ENCODE measurements around the gene SRCIN1.
A peak's percentile ranks its signal among the peaks of the same experiment; 100 is the strongest.

SRCIN1 gene

DNA sequence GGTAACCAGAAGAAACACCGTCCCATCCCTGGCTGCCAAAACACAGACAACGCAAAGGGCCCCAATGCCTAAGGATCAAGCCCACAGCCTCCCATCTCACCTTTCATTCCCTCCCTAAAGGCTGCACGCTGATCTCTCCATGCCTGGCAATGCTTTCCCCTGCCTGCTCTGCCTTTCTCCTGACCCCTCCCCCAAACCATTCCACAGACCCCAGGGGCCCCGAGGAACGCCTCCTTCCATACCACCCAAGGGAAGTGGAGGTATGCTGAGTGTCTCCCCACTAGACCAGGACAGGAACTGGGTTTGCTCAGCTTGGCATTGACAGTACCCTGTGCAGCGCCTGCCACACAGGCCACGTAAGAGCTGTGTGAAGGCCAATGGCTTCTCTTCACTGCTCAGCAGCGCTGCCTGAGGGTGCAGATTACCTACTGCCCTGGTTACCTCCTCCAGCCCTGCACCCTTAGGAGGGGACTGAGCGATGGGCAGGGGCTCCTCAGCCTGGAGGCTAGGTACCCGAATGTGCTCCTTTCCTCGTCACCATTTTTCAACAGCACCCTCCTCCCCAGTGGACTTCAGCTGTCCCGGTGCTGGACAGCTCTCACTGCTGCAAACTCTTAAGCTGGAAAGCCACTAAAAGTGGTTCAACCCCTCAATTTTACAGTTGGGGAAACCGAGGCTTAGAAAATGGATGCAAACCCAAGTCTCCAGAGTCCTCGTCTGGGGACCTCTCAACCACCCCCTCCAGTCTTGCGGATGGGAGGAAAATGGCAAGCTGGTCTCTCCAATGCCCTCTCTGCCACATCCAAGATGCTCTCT, 45.0 kb downstream of the SRCIN1 start:
- DNase-seq, result no peak

DNA sequence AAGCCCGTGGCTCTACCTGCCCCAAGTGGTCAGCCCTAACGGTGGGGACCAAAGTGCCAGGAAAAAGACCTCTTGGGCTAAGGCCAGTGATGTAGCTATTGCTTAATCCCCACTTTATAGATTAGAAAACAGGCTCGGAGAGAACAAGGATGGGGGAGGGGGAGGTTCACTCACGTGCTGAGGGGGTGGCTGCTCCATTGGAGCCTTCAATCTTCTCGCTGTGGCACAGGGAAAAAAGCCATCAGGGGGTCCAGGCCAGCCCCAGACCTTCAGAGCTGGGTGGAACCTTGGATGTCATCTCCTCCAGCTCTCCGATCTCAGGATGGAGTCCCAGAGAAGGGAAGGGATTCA, 45.9 kb downstream of the SRCIN1 start:
- no peak for DNase-seq

DNA sequence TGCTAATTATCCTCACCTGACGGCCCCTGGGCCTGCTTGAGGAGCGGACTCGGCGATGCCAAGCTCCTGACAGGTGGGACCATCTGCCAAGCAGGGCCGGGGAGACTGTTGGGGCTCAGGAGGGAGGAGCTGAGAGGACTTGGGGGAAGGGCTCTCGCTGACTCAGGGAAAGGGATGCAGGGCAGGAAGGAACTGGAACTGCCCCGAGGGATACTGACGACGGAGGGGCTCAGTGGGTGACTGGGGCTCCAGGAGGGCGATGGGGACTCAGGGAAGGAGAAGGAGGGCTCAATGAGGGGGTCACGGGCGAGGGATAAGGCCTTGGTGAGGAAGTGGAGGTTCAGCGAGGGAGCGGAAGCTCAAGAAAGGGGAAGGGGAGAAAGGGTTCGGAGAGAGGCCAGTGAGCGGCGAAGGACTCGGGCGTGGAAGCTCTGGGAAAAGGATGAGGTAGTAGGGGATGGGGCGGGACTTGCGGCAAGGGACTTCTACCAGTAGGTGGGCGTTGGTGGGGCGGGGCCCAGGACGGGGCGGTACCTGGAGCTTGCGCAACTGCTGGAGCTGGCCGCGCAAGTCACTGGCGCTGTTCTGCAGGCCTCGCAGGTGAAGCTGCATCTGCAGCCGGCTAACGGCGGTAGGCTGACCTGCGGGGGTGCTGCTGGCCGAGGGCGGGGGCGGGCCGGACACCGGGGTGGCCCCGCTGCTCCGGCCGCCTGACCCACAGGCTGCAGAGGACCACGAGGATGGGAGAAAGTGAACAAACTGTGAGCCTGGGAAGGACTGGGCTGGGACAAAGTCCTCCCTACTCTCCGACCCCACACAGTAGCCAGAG, 46.5 kb downstream of the SRCIN1 start:
- DNase-seq, result peak; percentile 83

DNA sequence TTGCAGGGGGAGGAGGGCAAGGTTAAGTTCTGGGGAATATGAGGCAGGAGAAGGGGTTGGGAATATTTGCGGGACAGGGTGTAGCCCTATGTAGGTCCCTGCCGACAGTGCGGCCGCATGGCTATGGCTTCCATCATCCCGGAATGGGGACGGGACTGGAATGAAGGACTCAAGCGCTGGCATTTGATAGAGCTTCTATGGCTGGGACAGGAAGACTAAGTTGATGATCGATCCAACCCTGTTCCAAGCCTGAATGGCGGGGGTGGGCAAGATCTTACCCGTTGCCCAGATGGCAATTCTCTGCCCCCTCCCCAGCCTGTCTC, 47.1 kb downstream of the SRCIN1 start:
- DNase-seq, result no peak

DNA sequence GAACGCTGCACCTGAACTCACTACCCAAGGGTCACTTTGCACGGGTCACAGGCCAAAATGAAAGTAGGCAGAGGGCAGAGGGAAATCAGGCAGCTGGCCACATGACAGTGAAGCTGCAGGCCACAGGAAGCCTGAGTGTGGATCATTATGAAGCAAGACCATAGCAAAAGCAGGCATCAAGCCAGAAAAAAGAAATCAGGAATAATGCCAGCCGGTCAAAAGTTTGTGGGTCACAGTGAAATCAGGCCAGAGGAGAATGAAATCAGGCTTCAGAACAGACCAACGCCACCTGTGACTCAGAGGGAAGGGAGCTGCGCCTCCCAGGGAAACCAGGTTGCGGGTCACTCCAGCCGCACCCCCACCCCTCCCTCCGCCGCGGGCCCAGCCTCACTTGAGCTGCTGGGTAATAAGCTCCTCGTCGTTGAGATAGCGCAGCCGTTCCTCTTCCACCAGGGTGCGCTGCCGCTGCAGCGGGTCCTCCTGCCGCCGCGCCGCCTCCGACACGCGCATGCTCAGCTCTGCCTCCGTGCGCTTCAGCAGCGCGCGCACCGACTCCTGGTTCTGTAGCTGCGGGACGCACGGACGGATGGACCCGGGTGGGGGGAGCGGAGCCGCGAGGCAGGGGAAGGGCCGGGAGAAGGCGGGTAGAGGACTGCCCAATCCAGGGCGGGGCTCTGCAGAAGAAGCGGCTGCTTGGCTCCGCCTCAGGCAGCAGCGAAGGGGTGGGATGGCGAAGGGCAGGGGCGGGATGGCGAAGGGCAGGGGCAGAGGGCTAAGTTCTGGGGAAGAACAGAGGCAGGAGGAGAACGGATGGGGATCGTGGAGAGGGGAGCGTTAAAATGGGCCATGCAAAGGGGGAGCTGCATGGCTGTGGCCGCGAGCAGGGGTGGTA, 47.7 kb downstream of the SRCIN1 start:
- peak; percentile 93 for DNase-seq

DNA sequence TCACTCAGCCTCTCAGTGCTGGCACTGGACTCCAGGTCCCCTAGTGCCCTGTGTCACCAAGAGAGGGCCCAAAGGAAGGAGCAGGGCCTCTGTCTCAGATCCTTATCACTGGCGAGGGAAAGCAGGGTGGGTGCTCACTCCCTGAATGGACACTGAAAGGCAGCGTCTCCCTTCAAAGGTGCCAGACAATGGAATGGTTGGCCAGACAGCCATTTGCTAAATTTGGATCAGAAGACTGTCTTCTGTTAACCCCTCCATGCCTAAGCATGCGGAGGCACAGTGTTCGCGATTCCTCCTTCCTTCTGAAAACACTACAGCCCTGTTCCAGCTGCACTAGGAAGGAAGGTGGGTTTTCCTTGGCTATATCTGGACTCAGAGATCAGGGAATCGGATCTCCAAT, 48.4 kb downstream of the SRCIN1 start:
- no peak for DNase-seq

DNA sequence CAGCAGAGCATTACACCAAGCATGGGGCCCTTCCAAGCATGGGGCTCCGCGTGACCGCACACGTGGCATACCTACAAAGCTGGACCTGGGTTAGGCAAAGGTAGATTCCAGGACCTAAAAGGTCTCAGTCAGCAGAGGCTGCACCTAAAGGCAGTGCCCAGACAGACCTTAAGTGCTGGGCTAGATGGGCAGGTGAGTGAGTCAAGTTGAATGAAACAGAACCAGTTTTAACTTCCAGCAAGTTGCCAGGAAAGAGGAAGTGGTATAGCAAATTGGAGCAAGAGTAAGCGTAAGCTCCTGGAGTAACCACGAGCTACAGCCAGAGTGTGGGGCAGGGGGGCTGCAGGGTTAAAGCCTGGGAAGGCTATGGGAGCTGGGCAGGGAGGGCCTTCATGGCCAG, 49.5 kb downstream of the SRCIN1 start:
- no peak for DNase-seq

DNA sequence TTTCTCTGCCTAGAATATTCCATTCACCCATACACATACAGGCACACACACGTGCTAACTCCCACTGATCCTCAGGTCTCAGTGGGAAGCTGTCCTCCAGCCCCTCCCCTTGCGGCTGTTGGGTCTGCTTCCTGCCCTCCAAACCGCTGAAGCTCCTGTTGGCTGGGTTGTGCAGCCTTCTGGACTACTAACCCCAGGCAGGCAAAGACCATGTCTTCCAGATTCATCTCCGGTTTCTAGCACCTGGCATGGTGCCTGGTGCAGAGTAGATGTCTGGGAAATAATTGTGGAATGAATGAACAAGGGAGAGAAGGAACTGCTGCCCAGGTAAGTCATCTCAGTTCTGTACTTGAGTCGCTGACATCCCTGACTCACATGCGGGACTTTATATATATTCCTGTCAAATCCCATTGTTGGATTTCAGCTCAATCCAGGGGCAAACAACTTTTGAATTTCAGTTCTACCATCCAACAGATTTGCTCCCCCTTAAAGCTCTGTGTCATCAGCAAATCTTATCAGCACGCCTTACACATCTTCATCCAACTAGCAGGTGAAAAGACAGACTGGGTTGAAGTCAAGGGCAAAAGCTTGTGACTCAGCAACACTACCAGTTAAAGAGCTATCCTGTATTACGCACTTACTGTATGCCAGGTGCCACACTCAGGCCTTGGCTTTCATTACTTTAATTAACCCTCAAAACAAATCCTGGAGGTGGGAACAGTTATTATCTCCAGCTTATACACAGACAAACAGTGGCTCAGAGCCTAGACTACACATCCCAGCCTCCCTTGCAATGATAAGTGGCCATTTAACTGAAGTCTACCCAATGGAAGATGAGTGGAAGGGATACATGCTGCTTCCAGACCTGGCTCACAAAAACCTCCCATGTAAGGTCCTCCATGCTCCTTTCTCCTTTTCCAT, 51.1 kb downstream of the SRCIN1 start:
- no peak for DNase-seq

DNA sequence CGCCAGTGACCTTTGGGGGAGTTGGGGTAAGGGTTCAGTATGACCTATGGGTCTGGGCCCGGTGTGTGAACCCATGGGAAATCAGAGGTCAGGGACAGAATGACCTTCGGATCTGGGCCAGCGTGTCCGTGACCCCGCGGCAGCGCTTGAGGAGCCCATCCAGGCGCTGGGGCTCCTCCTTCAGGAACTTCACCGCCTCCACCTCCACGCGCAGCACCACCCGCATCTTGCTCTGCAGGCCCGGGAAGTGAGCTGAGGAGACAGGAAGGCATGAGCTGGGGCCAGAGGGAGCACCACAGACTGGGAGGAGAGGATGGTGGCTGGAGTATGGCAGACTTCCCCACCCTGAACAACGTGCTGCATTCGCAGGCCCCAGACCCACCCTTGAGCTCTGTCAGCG, 53.4 kb downstream of the SRCIN1 start:
- no peak for DNase-seq

DNA sequence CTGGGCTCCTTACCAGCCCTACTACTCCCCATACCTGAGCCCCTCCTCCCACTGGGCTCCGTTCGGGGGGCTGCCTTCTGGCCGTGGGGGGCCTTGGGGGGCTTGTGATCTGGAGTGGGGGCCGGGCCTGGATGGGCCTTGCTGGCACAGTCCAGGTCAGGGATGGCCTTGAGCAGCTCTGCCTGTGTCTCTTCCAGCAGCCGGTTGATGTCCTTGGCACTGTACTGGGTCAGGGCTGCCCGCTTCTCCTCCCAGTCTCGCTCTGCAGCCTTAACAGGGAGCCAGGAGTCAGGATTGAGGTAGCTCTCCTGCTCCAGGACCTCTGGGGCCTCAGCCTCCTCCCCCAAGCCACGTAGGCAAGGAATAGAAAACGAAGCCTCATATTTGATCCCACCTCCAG, 54.6 kb downstream of the SRCIN1 start:
- no peak for DNase-seq

DNA sequence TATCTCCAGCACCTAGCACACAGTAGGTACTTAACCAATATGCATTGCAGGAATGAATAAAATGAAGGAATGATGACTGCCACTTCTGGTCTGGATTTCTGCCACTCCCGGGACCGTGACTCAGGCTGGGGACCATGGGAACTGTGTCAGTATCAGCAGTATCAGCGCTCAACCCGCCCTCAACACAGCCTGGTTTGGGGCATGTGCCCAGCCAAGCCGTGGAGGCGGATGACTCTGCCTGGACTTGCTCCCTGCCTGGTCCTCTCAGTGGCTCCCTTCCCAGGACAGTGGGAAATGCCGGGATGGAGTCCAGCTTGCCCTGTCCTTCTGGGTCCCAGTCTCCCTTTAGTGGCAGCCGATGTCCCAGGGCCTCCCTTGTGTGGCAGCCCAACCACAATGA, 55.1 kb downstream of the SRCIN1 start:
- no peak for DNase-seq

DNA sequence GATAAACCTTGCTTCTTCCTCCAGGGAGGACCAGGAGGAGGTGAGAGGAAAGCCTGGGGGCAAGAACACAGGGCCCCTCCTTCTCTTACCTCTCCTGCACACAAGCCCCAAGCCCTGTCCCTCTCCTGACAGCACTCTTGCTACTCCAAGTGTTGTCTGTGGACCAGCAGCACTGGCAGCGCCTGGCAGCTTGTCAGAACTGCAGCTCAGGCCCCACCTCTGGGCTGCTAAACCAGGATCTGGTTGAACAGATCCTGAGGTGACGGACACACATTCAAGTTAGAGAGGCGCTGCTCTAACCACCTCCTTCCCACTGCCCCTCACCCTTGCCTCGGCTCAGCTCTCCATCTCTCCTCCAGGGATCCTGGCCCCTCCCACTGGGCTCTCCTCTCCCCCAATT, 56.5 kb downstream of the SRCIN1 start:
- DNase-seq, result no peak

DNA sequence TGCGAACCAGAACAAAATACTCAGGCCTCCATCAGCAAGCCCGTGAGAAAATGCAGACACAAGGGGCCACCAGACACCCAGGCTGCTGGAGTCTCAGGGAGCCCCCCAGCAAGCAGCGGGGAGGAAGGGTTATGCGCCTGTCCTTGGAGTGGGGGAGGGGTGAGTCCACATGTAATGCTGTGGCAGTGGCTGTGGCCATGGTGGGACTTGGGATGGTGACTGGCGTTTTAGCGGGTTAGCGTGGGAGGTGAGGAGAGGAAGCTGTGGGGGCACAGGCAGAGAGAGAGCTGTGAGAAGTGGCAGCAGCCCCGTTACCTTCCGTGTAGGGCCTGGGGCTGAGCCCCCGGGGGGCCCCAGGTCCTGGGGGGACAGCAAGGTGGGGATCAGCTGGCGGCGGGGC, 58.3 kb downstream of the SRCIN1 start:
- DNase-seq, result no peak

DNA sequence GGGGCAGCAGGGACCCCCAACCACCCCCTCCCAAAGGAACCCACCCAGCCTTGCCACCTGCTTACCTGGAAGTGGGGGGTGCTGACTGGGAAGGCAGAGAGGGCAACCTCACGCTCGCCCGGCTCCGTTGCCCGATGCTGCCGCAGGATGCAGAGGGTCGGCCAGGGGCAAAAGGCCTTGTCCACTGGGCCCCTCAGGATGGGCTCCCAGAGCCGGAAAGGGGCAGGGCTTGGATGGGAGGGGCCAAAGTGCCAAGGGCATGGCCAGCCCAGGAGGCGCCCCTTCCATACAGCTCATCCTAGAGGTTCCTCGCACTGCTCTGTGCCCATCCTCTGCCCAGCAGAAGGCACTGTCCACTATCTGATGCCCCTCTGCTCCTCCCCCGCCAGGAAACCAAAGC, 59.4 kb downstream of the SRCIN1 start:
- DNase-seq, result no peak

DNA sequence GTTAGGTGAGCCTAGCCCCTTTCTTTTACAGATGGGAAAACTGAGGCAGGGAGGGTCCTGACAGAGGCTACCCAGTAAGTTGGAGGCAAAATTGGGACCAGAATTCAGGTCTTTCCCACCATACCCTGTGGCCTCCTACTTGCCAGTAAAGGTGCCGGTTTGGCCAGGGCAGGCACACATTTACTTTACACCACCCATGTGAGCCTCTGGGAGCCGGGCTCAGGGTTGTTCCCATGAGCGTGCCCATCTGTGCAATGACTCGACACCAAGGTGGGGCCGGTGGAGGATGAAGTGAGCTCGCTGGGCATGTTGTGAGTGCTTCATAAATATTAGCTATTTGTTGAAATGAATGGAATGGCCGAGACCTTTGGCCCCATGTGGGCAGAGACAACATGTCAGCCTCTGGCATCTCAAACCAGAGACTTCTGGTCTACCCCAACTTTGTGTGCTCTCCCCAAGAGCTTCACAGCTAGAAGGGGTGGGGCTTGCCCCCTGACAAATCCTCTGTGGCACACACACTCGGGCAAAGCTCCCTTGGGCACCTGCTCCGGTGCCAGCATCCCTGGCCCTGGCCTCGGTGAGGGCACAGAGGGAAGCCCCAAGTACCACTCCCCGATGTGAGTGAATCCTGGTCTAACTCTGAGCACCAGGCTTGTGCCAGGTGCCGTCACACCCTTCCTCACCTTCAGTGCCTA, 60.1 kb downstream of the SRCIN1 start:
- DNase-seq, result no peak

DNA sequence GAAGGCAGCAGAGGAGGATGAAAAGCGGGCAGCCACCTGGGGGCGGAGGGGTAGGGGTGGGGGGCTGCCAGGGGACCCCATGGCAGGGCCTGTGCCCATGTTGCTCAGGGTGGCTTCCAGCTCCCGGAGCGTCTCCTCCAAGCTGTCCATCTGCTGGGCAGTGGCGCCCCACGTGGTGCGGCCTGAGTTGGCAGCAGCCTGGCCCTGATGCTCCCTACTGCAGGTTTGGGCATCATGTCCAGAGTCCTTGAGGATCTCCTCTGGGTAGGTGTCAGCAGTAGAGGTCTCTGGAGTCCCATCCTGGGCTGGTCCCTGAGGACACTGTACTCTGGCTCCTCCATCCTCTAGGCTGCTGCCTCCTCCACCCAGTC, 60.9 kb downstream of the SRCIN1 start:
- no peak for DNase-seq

DNA sequence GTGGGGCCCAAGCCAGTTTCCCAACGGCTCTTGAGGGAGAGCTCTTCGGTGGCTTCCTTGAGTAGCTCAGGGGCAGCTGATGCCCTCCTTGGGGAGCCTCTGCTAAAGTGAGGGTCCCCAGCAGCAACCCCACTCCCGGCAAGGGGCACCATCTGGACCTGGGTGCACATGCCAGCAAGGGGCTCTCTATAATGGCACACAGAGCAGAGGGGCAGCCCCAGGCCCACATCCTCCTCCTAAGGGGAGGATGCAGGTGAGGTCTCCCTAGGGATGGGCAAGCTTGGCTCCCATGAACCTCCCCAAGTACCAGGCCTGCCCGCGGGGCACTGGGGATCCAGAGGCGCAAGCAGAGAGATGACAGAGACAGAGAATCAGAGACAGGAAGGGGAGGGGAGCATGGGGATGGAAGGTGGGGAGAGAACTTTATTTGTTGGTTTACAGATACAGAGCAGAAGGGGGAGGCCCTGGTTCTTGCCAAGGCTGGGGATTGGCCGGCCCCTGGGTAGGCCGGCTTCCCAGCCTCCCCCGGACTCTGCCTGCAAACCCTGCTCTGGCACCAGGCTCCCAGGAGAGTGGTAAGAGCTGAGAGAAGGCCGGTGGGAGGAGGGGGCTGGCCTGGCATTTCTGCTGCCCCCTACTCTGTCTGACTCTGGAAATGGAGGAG, 61.4 kb downstream of the SRCIN1 start:
- DNase-seq, result no peak

DNA sequence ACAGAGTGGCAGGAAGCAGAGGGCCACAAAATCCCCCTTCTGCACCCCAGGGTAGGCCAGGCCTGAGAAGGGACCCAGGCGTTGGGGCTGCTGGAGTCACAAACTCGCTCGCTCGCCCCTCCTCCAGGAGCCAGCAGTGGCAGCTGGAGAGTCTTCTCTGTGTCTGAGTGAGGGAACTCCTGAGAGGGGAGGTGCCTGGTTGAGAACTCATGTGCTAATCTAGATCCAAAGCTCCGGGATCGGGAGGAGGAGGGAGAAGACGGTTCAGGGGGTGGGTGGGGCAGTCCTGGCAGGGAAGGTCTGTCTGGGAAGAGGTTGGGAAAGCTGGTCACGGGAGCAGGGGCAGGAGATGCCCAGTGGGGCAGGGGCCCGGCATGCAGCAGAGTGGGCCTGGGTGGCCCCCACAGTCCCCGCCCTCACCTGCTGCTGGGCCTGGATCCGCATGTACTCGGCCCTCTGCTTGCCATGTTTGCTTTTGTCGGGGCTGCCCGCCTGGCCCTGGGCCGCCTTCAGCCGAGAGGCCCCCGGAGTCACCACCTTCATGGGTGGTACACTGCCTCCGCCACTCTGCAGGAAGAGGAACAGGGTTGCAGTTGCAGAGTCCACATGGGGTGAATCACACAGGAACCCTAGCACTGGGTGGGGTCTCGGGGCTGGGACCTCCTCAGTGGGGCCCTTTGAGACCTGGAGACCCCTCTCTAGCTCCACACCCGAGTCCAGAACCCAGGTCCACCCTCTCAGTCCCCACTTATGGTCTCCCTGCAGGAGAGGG, 62.2 kb downstream of the SRCIN1 start:
- DNase-seq, result no peak

DNA sequence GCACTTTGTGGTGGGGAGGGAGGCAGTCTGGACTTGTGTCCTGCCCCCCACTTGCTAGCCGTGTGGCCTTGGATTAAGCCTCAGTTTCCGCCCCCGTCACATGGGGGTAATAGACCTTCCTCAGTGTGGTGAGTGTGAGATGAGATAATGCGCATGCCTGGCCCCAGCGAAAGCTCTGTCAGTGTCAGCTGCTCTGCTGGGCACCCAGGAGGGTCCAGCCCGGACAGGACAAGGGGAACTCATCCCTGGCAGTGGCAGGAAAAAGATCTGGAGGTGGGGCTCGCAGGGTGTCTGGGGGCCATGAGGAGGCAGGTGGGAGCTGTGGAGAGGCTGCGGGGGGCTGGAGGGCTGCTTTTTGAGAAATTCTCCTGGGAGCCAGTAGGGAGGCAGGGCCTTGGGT, 63.5 kb downstream of the SRCIN1 start:
- no peak for DNase-seq

DNA sequence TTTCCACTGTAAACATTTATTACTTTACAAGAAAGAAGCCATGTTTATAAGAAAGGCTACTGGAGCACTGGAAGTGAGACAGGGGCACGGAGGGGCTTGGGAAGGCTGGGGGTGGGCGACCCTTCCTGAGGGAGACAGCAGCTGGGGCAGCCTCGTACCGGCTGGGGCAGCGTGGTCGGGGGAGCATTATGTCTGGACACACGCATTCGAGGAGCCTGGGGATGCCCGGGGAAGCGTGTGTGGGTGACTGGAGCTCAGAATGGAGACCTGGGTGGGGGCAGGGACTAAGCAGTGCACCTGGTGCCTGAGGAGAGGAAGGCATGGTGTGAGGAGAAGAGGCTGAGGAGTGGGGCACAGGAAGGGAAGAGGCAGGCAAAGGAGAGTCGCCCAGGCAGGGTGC, 64.5 kb downstream of the SRCIN1 start:
- no peak for DNase-seq

Measured in activated CD4-positive, alpha-beta T cell treated with anti-CD3 and anti-CD28 coated beads, Interleukin-2, amount 50 U/mL, for 16 hours (primary cell).